Astrocyte of the cerebellum (primary cell): ENCODE results near the gene IL1RL2.
A peak's percentile ranks its signal among the peaks of the same experiment; 100 is the strongest.

Experiments used
- DNase-seq: peaks from one replicate; pipeline ENCODE4 v3.0.0-alpha.2; 2011; ENCODE audit warnings: low read depth
- H3K4me3 ChIP-seq: 2 replicates; pipeline ENCODE4 v1.5.1; 2011; ENCODE audit warnings: mild to moderate bottlenecking, low read depth, low read length, moderate library complexity
- CTCF ChIP-seq: IDR thresholded peaks from 2 replicates; pipeline ENCODE4 v1.5.1; 2012; ENCODE audit warnings: low read length, low read depth, moderate library complexity, mild to moderate bottlenecking; ENCODE audit errors: missing control alignments
- in situ Hi-C: cut with HindIII; loops from 2 replicates; pipeline ENCODE4 v1.10.0; 2017; ENCODE audit warnings: low sequenced_read_pairs

Gene IL1RL2

GRCh38 chr2:102240640-102241370 is 54.0 kb downstream of the IL1RL2 start:
- H3K4me3 ChIP-seq: no peak overlapping the region
- in situ Hi-C loops: no loop called here
- peak; percentile 95 for TF ChIP-seq CTCF
- peak; percentile 89 for DNase-seq

- TF ChIP-seq CTCF: no peak
- DNase-seq: no peak
- H3K4me3 ChIP-seq: no peak overlapping the region
- in situ Hi-C loops: no loop called here
Measured at GRCh38 chr2:102241616-102242305, 54.9 kb downstream of the IL1RL2 start.

GRCh38 chr2:102245266-102246151 is 58.7 kb downstream of the IL1RL2 start:
- TF ChIP-seq CTCF: no peak
- in situ Hi-C loops: no loop called here
- H3K4me3 ChIP-seq: no peak overlapping the region
- DNase-seq: peak; percentile 55

GRCh38 chr2:102250278-102250821 is 63.5 kb downstream of the IL1RL2 start:
- no peak for TF ChIP-seq CTCF
- in situ Hi-C loops: loop anchor here (5.0 kb wide), 1 partner anchor 102 kb away; no protein-coding TSS in a partner anchor
- no peak for DNase-seq
- no peak overlapping the region for H3K4me3 ChIP-seq

- no peak for DNase-seq
- in situ Hi-C loops: loop anchor here (5.0 kb wide), 1 partner anchor 101 kb away; no protein-coding TSS in a partner anchor
- peak overlapping the region; percentile 24 for H3K4me3 ChIP-seq
- peak; percentile 60 for TF ChIP-seq CTCF
Measured at GRCh38 chr2:102251042-102251848, 64.4 kb downstream of the IL1RL2 start.
